ENCODE measurements around the gene ERVFRD-1. TPM values are rescaled to one million over a fixed set of nuclear protein-coding genes. Genes with fewer than 3 reads are reported as not detected.
"Not testable (repeated sequence)": the region's sequence is repeated elsewhere in the genome, so short reads cannot be mapped to it uniquely, and the experiment has no call there.

The ERVFRD-1 gene
- total RNA-seq, 2 experiments from 2014 or later: not detected

GRCh38 chr6:11096109-11096508 is 15.4 kb downstream of the ERVFRD-1 start:
- peaks cover 36% of the 10 kb centered on the region for H3K4me1 Mint-ChIP-seq (ENCODE audit: low read depth)
- H3K4me3 Mint-ChIP-seq: no peak overlapping the region
- intact Hi-C loops (cut with micrococcal nuclease): loop anchor here (10.0 kb wide), 1 partner anchor 619 kb away; no protein-coding TSS in a partner anchor
- no peak overlapping the region for H3K27ac Mint-ChIP-seq
- H3K9me3 Mint-ChIP-seq: no peaks in the 10 kb centered on the region
- CTCF ChIA-PET: interaction anchor here (1.4 to 2.1 kb wide), 2 partner anchors 400 to 480 kb away, joined by 4 to 7 read pairs; no protein-coding TSS in a partner anchor
- no peaks in the 10 kb centered on the region for H3K27me3 Mint-ChIP-seq (ENCODE audit: low read depth)
- DNase-seq: peak; percentile 24
- H3K36me3 Mint-ChIP-seq (ENCODE audit: low read depth): peaks cover 17% of the 10 kb centered on the region

- no peak for DNase-seq
- peak overlapping the region; percentile 92 for H3K4me3 Mint-ChIP-seq
- no peaks in the 10 kb centered on the region for H3K27me3 Mint-ChIP-seq (ENCODE audit: low read depth)
- peaks cover 31% of the 10 kb centered on the region for H3K4me1 Mint-ChIP-seq (ENCODE audit: low read depth)
- H3K36me3 Mint-ChIP-seq (ENCODE audit: low read depth): peaks cover 14% of the 10 kb centered on the region
- CTCF ChIA-PET: interaction anchor here (1.0 to 2.1 kb wide), 3 partner anchors 141 to 481 kb away, joined by 4 to 7 read pairs (median 4); no protein-coding TSS in a partner anchor
- intact Hi-C loops (cut with micrococcal nuclease): loop anchor here (1.0 to 10.0 kb wide), 6 partner anchors 32 to 620 kb away; partner anchors contain the start of gene NEDD9
- H3K9me3 Mint-ChIP-seq: no peaks in the 10 kb centered on the region
- H3K27ac Mint-ChIP-seq: peak overlapping the region; percentile 95
These were observed 16.6 kb downstream of the ERVFRD-1 start for GRCh38 chr6:11094941-11095340.

DNA sequence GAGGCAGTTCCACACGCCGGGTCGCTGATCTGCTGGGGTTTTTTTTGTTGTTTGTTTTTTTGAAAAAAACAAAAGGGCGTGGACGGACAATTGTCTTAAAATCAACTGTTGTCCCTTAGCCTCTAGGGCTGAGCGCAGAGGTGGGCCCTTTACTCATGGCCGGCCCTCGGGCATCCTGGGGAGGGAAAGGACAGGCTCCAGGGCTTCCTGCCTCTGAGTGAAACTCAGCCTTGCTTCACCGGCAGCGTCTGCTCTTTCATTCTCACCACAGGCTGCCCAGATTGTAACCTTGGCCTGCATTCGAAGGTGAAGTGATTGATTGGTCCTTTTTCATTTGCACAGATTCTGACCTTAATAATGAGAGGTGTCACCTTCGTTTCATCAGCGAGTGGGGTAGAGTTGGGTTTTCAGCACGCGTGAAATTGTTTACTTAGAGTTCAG is 17.1 kb downstream of the ERVFRD-1 start:
- peaks cover 27% of the 10 kb centered on the region for H3K4me1 Mint-ChIP-seq (ENCODE audit: low read depth)
- H3K9me3 Mint-ChIP-seq: no peaks in the 10 kb centered on the region
- peak overlapping the region; percentile 92 for H3K4me3 Mint-ChIP-seq
- intact Hi-C loops (cut with micrococcal nuclease): loop anchor here (1.0 to 10.0 kb wide), 6 partner anchors 33 to 620 kb away; partner anchors contain the start of gene NEDD9
- no peaks in the 10 kb centered on the region for H3K27me3 Mint-ChIP-seq (ENCODE audit: low read depth)
- peak overlapping the region; percentile 95 for H3K27ac Mint-ChIP-seq
- CTCF ChIA-PET: interaction anchor here (2.1 kb wide), 1 partner anchor 402 kb away, joined by 7 read pairs; no protein-coding TSS in a partner anchor
- H3K36me3 Mint-ChIP-seq (ENCODE audit: low read depth): peaks cover 9% of the 10 kb centered on the region
- DNase-seq: peak; percentile 63

DNA sequence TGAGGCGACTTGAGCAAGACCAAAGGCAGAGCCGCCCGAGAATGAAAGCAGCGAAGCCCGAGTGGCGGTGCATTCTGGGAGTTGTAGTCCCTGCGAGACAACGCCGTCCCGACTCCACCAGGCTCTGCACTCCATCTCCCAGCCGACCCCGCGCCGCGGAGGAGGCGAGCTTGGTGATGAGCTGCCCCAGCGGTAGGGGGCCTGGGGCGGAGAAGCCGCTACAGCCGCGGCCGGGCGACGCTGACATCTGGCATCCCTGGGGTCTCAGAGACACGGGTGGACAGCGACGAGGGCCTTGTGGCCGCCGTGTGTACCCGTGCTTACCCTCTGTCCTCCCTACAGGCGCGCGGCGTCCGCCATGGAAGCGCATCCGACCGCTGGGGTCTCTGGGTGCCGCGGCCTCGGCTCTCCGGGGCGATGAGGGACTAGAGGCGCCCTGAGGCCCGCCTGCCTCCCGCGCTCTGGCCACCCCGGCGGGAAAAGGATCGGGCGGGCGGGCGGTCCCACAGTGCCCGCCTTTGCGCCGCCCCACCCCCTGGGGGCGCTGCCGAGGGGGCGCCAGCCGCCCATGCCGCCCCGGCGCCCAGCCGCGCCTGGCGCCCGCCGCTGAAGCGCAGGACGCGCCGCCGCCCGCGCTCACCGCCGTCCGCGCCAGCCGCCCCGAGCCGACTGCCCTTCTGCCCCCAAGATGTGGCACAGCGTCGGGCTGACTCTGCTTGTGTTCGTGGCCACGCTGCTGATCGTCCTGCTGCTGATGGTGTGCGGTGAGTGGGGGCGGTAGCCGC is 17.7 kb downstream of the ERVFRD-1 start, which contains the start of gene SMIM13:
Gene SMIM13 (plus strand): TSS at position 209 of the 785 bp plus-strand sequence. CDS start 480 bp downstream, at position 689.
- H3K9me3 Mint-ChIP-seq: no peaks in the 10 kb centered on the region
- CTCF ChIA-PET: interaction anchor here (0.8 kb wide), 1 partner anchor 14 kb away, joined by 3 read pairs; no protein-coding TSS in a partner anchor
- H3K27me3 Mint-ChIP-seq (ENCODE audit: low read depth): no peaks in the 10 kb centered on the region
- peak within 1 kb of the TSS; percentile 96 for H3K27ac Mint-ChIP-seq
- DNase-seq: peak; percentile 98
- H3K36me3 Mint-ChIP-seq (ENCODE audit: low read depth): peaks cover 6% of the 10 kb centered on the region
- H3K4me3 Mint-ChIP-seq: peak within 1 kb of the TSS; percentile 92
- H3K4me1 Mint-ChIP-seq (ENCODE audit: low read depth): peaks cover 27% of the 10 kb centered on the region
- intact Hi-C loops (cut with micrococcal nuclease): loop anchor here (1.0 to 10.0 kb wide), 14 partner anchors 33 to 690 kb away; partner anchors contain the start of genes C6orf52, MAK, NEDD9 and PAK1IP1

DNA sequence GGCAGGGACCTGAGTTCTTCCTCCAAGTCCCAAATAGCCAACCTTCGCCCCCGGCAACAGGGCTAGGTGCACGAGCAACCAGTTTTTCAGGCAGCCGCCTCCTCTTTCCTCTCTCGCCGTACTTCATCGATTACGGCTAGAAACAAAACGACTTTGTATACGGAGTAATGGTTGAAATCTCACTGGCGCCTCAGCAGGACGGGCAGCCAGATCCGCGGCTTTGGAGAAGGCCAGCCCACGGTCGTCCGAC is 18.2 kb downstream of the ERVFRD-1 start:
- Mint-ChIP-seq H3K4me3 (peak overlapping the region; percentile 92), H3K27me3 (ENCODE audit: low read depth) (no peaks in the 10 kb centered on the region), H3K4me1 (ENCODE audit: low read depth) (peaks cover 25% of the 10 kb centered on the region), H3K36me3 (ENCODE audit: low read depth) (peaks cover 6% of the 10 kb centered on the region), H3K27ac (peak overlapping the region; percentile 96), H3K9me3 (no peaks in the 10 kb centered on the region)
- intact Hi-C loops (cut with micrococcal nuclease): loop anchor here (1.0 to 10.0 kb wide), 12 partner anchors 34 to 689 kb away; partner anchors contain the start of genes C6orf52, MAK, PAK1IP1 and TMEM14B
- DNase-seq: no peak
- CTCF ChIA-PET: interaction anchor here (0.8 kb wide), 1 partner anchor 13 kb away, joined by 3 read pairs; no protein-coding TSS in a partner anchor

GRCh38 chr6:11092668-11093375 is 18.7 kb downstream of the ERVFRD-1 start:
- CTCF ChIA-PET: interaction anchor here (0.8 kb wide), 1 partner anchor 13 kb away, joined by 3 read pairs; no protein-coding TSS in a partner anchor
- intact Hi-C loops (cut with micrococcal nuclease): loop anchor here (1.0 to 10.0 kb wide), 12 partner anchors 34 to 689 kb away; partner anchors contain the start of genes C6orf52, MAK, PAK1IP1 and TMEM14B
- peak; percentile 58 for DNase-seq
- Mint-ChIP-seq H3K4me1 (ENCODE audit: low read depth) (peaks cover 25% of the 10 kb centered on the region), H3K9me3 (no peaks in the 10 kb centered on the region), H3K36me3 (ENCODE audit: low read depth) (peaks cover 6% of the 10 kb centered on the region), H3K27me3 (ENCODE audit: low read depth) (no peaks in the 10 kb centered on the region), H3K27ac (peak overlapping the region; percentile 96), H3K4me3 (peak overlapping the region; percentile 92)

GRCh38 chr6:11091141-11091540 is 20.4 kb downstream of the ERVFRD-1 start:
- H3K9me3 Mint-ChIP-seq; H3K27me3 Mint-ChIP-seq (ENCODE audit: low read depth); H3K27ac Mint-ChIP-seq; CTCF ChIA-PET; H3K4me3 Mint-ChIP-seq; H3K36me3 Mint-ChIP-seq (ENCODE audit: low read depth); DNase-seq: not testable (repeated sequence)
- intact Hi-C loops (cut with micrococcal nuclease): loop anchor here (5.0 to 10.0 kb wide), 4 partner anchors 36 to 624 kb away; no protein-coding TSS in a partner anchor
- peaks cover 19% of the 10 kb centered on the region for H3K4me1 Mint-ChIP-seq (ENCODE audit: low read depth)

DNA sequence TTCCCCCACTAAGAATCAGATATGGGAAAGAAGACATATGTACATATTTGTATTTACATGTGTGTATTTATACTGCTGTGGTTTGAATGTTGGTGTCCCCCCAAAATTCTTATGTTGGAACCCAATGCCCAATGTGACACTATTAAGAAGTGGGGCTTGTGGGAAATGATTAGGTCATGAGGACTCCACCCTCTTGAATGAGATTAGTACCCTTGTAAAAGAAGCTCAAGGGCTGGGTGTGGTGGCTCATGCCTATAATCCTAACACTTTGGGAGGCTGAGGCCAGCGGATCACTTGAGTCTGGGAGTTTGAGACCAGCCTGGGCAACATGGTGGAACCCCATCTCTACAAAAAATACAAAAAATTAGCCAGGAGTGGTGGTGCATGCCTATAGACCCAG is 21.8 kb downstream of the ERVFRD-1 start:
- Mint-ChIP-seq H3K27me3 (ENCODE audit: low read depth) (no peaks in the 10 kb centered on the region), H3K4me1 (ENCODE audit: low read depth) (peaks cover 7% of the 10 kb centered on the region), H3K9me3 (no peaks in the 10 kb centered on the region), H3K27ac (no peak overlapping the region), H3K4me3 (no peak overlapping the region), H3K36me3 (ENCODE audit: low read depth) (no peaks in the 10 kb centered on the region)
- CTCF ChIA-PET: interaction anchor here (2.2 kb wide), 1 partner anchor 10 kb away, joined by 4 read pairs; no protein-coding TSS in a partner anchor
- intact Hi-C loops (cut with micrococcal nuclease): loop anchor here (5.0 to 10.0 kb wide), 4 partner anchors 38 to 625 kb away; no protein-coding TSS in a partner anchor
- no peak for DNase-seq

GRCh38 chr6:11087141-11087812 is 24.2 kb downstream of the ERVFRD-1 start:
- H3K4me3 Mint-ChIP-seq; H3K27ac Mint-ChIP-seq; H3K4me1 Mint-ChIP-seq (ENCODE audit: low read depth); H3K36me3 Mint-ChIP-seq (ENCODE audit: low read depth); intact Hi-C loops (cut with micrococcal nuclease); DNase-seq; H3K9me3 Mint-ChIP-seq; H3K27me3 Mint-ChIP-seq (ENCODE audit: low read depth): not testable (repeated sequence)
- CTCF ChIA-PET: interaction anchor here (0.6 to 0.9 kb wide), 2 partner anchors 42 to 148 kb away, joined by 3 to 4 read pairs; no protein-coding TSS in a partner anchor

- CTCF ChIA-PET: no interaction called here
- DNase-seq: no peak
- H3K4me3 Mint-ChIP-seq: no peak overlapping the region
- no peaks in the 10 kb centered on the region for H3K36me3 Mint-ChIP-seq (ENCODE audit: low read depth)
- no peaks in the 10 kb centered on the region for H3K4me1 Mint-ChIP-seq (ENCODE audit: low read depth)
- intact Hi-C loops (cut with micrococcal nuclease): no loop called here
- H3K9me3 Mint-ChIP-seq: no peaks in the 10 kb centered on the region
- no peak overlapping the region for H3K27ac Mint-ChIP-seq
- no peaks in the 10 kb centered on the region for H3K27me3 Mint-ChIP-seq (ENCODE audit: low read depth)
These were observed 25.6 kb downstream of the ERVFRD-1 start for GRCh38 chr6:11085758-11086435.

GRCh38 chr6:11083956-11084355 is 27.6 kb downstream of the ERVFRD-1 start:
- Mint-ChIP-seq H3K4me3 (no peak overlapping the region), H3K4me1 (ENCODE audit: low read depth) (no peaks in the 10 kb centered on the region), H3K9me3 (no peaks in the 10 kb centered on the region), H3K27me3 (ENCODE audit: low read depth) (no peaks in the 10 kb centered on the region), H3K36me3 (ENCODE audit: low read depth) (no peaks in the 10 kb centered on the region), H3K27ac (no peak overlapping the region)
- CTCF ChIA-PET: no interaction called here
- DNase-seq: no peak
- intact Hi-C loops (cut with micrococcal nuclease): no loop called here
